IMR-90 (cell line): ENCODE results near the gene USP47. TPM values are rescaled to one million over a fixed set of nuclear protein-coding genes. Genes with fewer than 3 reads are reported as not detected.

Source experiments
- ATAC-seq: fragments of 200-7000 bp; cut with Tn5 transposase; 2 replicates; pipeline ENCODE4 v1.9.1; 2020; ENCODE audit warnings: low read depth, mild to moderate bottlenecking, moderate library complexity
- BruUV-seq: library from RNA; stranded (reverse); fragments of 400-500 nt; replicated peaks from 2 replicates; lab custom pipeline; 2021; lab: Mats Ljungman, UMichigan
- CTCF ChIA-PET: fragments of 300-600 bp; formaldehyde crosslinking; extraction: SDS; loops from one replicate; lab custom pipeline; 2021; ENCODE audit warnings: antibody characterized with exemption; lab: Yijun Ruan, JAX
- POLR2A ChIA-PET: fragments of 300-600 bp; sonication (Branson Sonifier 250); formaldehyde crosslinking; loops from one replicate; lab custom pipeline; 2022; ENCODE audit warnings: antibody characterized with exemption; ENCODE audit not compliant: unreplicated experiment; lab: Charles Lee
- DNase-seq: peaks from one replicate; pipeline ENCODE4 v3.0.0; 2013
- H2AFZ ChIP-seq: replicated peaks from 2 replicates; pipeline ENCODE3; 2013; ENCODE audit warnings: low read length, mild to moderate bottlenecking; ENCODE audit not compliant: poor library complexity
- H2AK5ac ChIP-seq: 2 replicates; pipeline ENCODE4 v1.6.1; 2013; ENCODE audit warnings: low read depth, low read length, inconsistent platforms
- H2AK9ac ChIP-seq: replicated peaks from 2 replicates; pipeline ENCODE3; 2013; ENCODE audit warnings: mild to moderate bottlenecking, low read depth, low read length, moderate library complexity; ENCODE audit not compliant: poor library complexity
- H2BK120ac ChIP-seq: 2 replicates; pipeline ENCODE4 v1.6.1; 2013; ENCODE audit warnings: low read depth, low read length, inconsistent platforms
- H2BK15ac ChIP-seq: 3 replicates; pipeline ENCODE4 v1.6.1; 2013; ENCODE audit warnings: low read depth, low read length, inconsistent platforms
- H2BK20ac ChIP-seq: 2 replicates; pipeline ENCODE4 v1.6.1; 2013; ENCODE audit warnings: low read depth, mild to moderate bottlenecking, inconsistent platforms, low read length, moderate library complexity
- H2BK5ac ChIP-seq: 2 replicates; pipeline ENCODE4 v1.6.1; 2013; ENCODE audit warnings: mild to moderate bottlenecking, low read depth, low read length, inconsistent platforms; ENCODE audit not compliant: poor library complexity, severe bottlenecking
- H3K14ac ChIP-seq: replicated peaks from 2 replicates; pipeline ENCODE4 v1.6.1; 2013; ENCODE audit warnings: low read depth, low read length, inconsistent platforms
- H3K18ac ChIP-seq: 2 replicates; pipeline ENCODE4 v1.6.1; 2013; ENCODE audit warnings: low read depth, low read length, control low read depth
- H3K23ac ChIP-seq: 2 replicates; pipeline ENCODE4 v1.6.1; 2013; ENCODE audit warnings: low read depth, low read length, inconsistent platforms
- H3K27ac ChIP-seq: 2 replicates; pipeline ENCODE4 v1.5.1; 2013; ENCODE audit warnings: mild to moderate bottlenecking, control low read depth, low read length; ENCODE audit not compliant: insufficient read depth
- H3K27me3 ChIP-seq: 2 replicates; pipeline ENCODE4 v1.6.1; 2013; ENCODE audit warnings: low read length; ENCODE audit not compliant: control insufficient read depth, insufficient read depth
- H3K36me3 ChIP-seq: 2 replicates; pipeline ENCODE4 v1.6.1; 2013; ENCODE audit warnings: low read length, mixed read lengths; ENCODE audit not compliant: control insufficient read depth, insufficient read depth
- H3K4ac ChIP-seq: 2 replicates; pipeline ENCODE4 v1.6.1; 2013; ENCODE audit warnings: low read depth, low read length, inconsistent platforms
- H3K4me1 ChIP-seq: 2 replicates; pipeline ENCODE4 v1.6.1; 2013; ENCODE audit warnings: low read length, mixed read lengths; ENCODE audit not compliant: control insufficient read depth, insufficient read depth
- H3K4me2 ChIP-seq: 2 replicates; pipeline ENCODE4 v1.6.1; 2013; ENCODE audit warnings: low read depth, mild to moderate bottlenecking, control low read depth, low read length, moderate library complexity
- H3K4me3 ChIP-seq: 2 replicates; pipeline ENCODE4 v1.5.1; 2013; ENCODE audit warnings: low read depth, mild to moderate bottlenecking, control low read depth, low read length, moderate library complexity; ENCODE audit not compliant: insufficient read depth
- H3K56ac ChIP-seq: 2 replicates; pipeline ENCODE4 v1.6.1; 2013; ENCODE audit warnings: low read length, inconsistent platforms; ENCODE audit not compliant: insufficient read depth; ENCODE audit errors: extremely low read depth
- H3K79me1 ChIP-seq, 2 experiments: 2 replicates each; pipeline ENCODE4 v1.6.1; 2013; ENCODE audit warnings: low read length in 2 of 2, inconsistent platforms in 1 of 2, low read depth in 1 of 2
- H3K9ac ChIP-seq: 2 replicates; pipeline ENCODE4 v1.6.1; 2013; ENCODE audit warnings: low read depth, low read length, control low read depth
- H3K9me1 ChIP-seq: 2 replicates; pipeline ENCODE4 v1.6.1; 2013; ENCODE audit warnings: low read length, inconsistent platforms; ENCODE audit not compliant: insufficient read depth
- H3K9me3 ChIP-seq: 2 replicates; pipeline ENCODE4 v1.6.1; 2013; ENCODE audit warnings: low read length; ENCODE audit not compliant: control insufficient read depth, insufficient read depth
- H4K20me1 ChIP-seq: 2 replicates; pipeline ENCODE4 v1.6.1; 2013; ENCODE audit warnings: low read length, inconsistent platforms; ENCODE audit not compliant: insufficient read depth
- H4K5ac ChIP-seq: 2 replicates; pipeline ENCODE4 v1.6.1; 2013; ENCODE audit warnings: mild to moderate bottlenecking, low read depth, low read length, control low read depth
- H4K8ac ChIP-seq, 2 experiments: 2 replicates each; pipeline ENCODE4 v1.6.1; 2013; ENCODE audit warnings: low read depth in 2 of 2, low read length in 2 of 2, control low read depth in 1 of 2, inconsistent platforms in 1 of 2
- H4K91ac ChIP-seq: 2 replicates; pipeline ENCODE4 v1.6.1; 2013; ENCODE audit warnings: low read depth, low read length, inconsistent platforms; ENCODE audit not compliant: insufficient read depth
- FOS ChIP-seq: fragments of 150-350 bp; IDR thresholded peaks from 2 replicates; pipeline ENCODE4 v1.6.1; 2016; ENCODE audit warnings: low read depth, low read length
- RFX5 ChIP-seq: IDR thresholded peaks from 2 replicates; pipeline ENCODE4 v1.8.0; 2012; ENCODE audit warnings: low read depth, mild to moderate bottlenecking, low read length, moderate library complexity
- WGBS, 2 experiments: methylation state at CpG; one replicate each; pipeline versions ENCODE4 v1.1.5 to v1.1.7; 2013; ENCODE audit warnings: missing lambda C conversion rate in 2 of 2; ENCODE audit not compliant: insufficient read length in 1 of 2; ENCODE audit errors: extremely low coverage in 2 of 2; 5-methylcytosine and 5-hydroxymethylcytosine counted together
- dilution Hi-C: fragments of 300-500 bp; cut with HindIII; formaldehyde crosslinking; loops from one replicate; pipeline ENCODE4 v1.14.3; 2018; ENCODE audit warnings: low sequenced_read_pairs; ENCODE audit not compliant: unreplicated experiment
- in situ Hi-C: fragments of 300-500 bp; cut with MboI; formaldehyde crosslinking; loops from 3 replicates; pipeline ENCODE4 v1.14.3; 2019; ENCODE audit warnings: low sequenced_read_pairs, inconsistent platforms, mixed read lengths
- intact Hi-C: fragments of 100-400 bp; cut with micrococcal nuclease; formaldehyde crosslinking; loops from 2 replicates; pipeline ENCODE4 v1.10.0; 2022
- polyA plus RNA-seq, 3 experiments: library from polyadenylated mRNA; depleted of rRNA; stranded (reverse); fragments of >200 nt; gene quantifications; 2 replicates each; pipeline ENCODE4 v1.2.3, GENCODE V29; 2012; ENCODE audit warnings: low replicate concordance in 1 of 3
- total RNA-seq: library from RNA; depleted of rRNA; stranded (reverse); fragments of >200 nt; gene quantifications from 2 replicates; pipeline ENCODE4 v1.2.3, GENCODE V29; 2012

USP47 gene
- total and polyA plus RNA-seq, 2 of the 4 experiments (the other 2 are of a cell fraction): 15.0 to 110 TPM

DNA sequence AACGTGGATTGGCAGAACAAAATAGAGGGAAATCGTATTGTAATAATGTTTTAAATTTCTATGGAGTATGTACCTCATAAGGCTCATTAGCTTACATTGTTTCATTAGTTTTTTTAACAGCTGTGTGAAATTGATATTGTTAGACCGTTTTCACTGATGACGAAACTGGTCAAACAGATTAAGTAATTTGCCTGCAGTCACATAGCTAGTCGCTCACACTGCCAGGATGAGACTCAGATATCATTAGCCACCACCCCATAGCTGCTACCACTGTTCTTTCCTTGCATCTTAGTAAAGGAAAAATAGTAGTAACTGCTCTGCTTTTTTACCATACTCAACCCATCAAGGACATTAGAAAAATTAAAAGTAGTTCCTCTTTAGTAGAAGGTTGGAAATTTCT, 102.7 kb downstream of the USP47 start:
- H2AFZ ChIP-seq: no peak overlapping the region
- H2BK20ac ChIP-seq: no peak overlapping the region
- H3K79me1 ChIP-seq: peaks cover 7 to 26% of the 10 kb centered on the region in 2 experiments
- H3K9me1 ChIP-seq: no peaks in the 10 kb centered on the region
- H3K4me1 ChIP-seq: peaks cover 5% of the 10 kb centered on the region; the same call in 1 of the 2 replicates
- H3K18ac ChIP-seq: no peak overlapping the region
- intact Hi-C loops: no loop called here
- H2BK120ac ChIP-seq: no peak overlapping the region
- H2BK15ac ChIP-seq: no peak overlapping the region
- ChIA-PET POLR2A (no interaction called here), CTCF (no interaction called here)
- H3K4me3 ChIP-seq: no peak overlapping the region
- H3K36me3 ChIP-seq: peaks cover 19% of the 10 kb centered on the region
- no peak for TF ChIP-seq RFX5
- TF ChIP-seq FOS: no peak
- H4K91ac ChIP-seq: no peak overlapping the region
- ATAC-seq (no peak), DNase-seq (no peak)
- in situ Hi-C loops: no loop called here
- no peak overlapping the region for H4K8ac ChIP-seq
- H3K4ac ChIP-seq: no peak overlapping the region
- no peaks in the 10 kb centered on the region for H3K9me3 ChIP-seq
- H2AK9ac ChIP-seq: no peak overlapping the region
- no peak overlapping the region; the same call in 1 of the 2 replicates for H3K14ac ChIP-seq
- dilution Hi-C loops: no loop called here
- H3K9ac ChIP-seq: no peak overlapping the region
- no peak overlapping the region for H2AK5ac ChIP-seq
- H4K20me1 ChIP-seq: no peaks in the 10 kb centered on the region
- no peak overlapping the region for H3K27ac ChIP-seq
- H4K5ac ChIP-seq: no peak overlapping the region
- BruUV-seq: no TSS peak
- no peak overlapping the region for H2BK5ac ChIP-seq
- H3K27me3 ChIP-seq: no peaks in the 10 kb centered on the region
- no peak overlapping the region for H3K4me2 ChIP-seq
- no CpG with 5 or more reads among the region's 5 CpGs for WGBS, 2 experiments
- H3K56ac ChIP-seq: no peak overlapping the region
- H3K23ac ChIP-seq: no peak overlapping the region
